Measurements from ENCODE around the gene NEK7. TPM values are rescaled to one million over a fixed set of nuclear protein-coding genes. Genes with fewer than 3 reads are reported as not detected.

The NEK7 gene
- total RNA-seq, 1 experiment from 2014 or later: 51.1 TPM

DNA sequence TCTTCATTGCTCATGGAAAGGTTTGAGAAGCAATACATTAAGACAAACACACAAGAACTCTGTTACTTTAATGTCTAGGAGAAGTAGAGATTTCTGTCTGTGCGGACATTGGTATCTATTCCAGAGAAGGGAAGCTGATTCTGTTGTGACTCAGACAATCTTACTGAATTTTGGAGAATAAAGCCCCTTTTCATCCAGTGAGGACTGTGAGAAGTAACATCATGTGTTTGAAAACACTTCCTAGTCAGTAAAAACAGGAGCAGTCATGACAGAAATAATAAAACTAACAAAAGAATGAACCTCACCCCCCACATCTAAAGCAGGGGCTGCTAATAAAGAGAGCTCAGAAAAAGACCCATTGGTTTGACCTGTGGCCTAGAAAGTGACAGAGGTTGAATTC, 46.6 kb downstream of the NEK7 start:
- H3K27ac Mint-ChIP-seq (ENCODE audit: low read depth, unreplicated experiment): no peak overlapping the region
- ChIA-PET POLR2A (interaction anchor here (0.7 to 2.7 kb wide), 3 partner anchors 30 to 302 kb away, joined by 3 to 19 read pairs (median 3); partner anchors contain the start of gene NEK7), CTCF (interaction anchor here (0.6 to 1.2 kb wide), 5 partner anchors 9 to 95 kb away, joined by 3 to 5 read pairs (median 3); no protein-coding TSS in a partner anchor)
- intact Hi-C loops (cut with micrococcal nuclease): no loop called here
- peaks cover 28% of the 10 kb centered on the region for H3K4me1 Mint-ChIP-seq (ENCODE audit: insufficient read depth, unreplicated experiment)
- H3K9me3 Mint-ChIP-seq (ENCODE audit: unreplicated experiment): no peaks in the 10 kb centered on the region
- H3K36me3 Mint-ChIP-seq (ENCODE audit: insufficient read depth, unreplicated experiment): no peaks in the 10 kb centered on the region
- TF ChIP-seq, protein P1, sequence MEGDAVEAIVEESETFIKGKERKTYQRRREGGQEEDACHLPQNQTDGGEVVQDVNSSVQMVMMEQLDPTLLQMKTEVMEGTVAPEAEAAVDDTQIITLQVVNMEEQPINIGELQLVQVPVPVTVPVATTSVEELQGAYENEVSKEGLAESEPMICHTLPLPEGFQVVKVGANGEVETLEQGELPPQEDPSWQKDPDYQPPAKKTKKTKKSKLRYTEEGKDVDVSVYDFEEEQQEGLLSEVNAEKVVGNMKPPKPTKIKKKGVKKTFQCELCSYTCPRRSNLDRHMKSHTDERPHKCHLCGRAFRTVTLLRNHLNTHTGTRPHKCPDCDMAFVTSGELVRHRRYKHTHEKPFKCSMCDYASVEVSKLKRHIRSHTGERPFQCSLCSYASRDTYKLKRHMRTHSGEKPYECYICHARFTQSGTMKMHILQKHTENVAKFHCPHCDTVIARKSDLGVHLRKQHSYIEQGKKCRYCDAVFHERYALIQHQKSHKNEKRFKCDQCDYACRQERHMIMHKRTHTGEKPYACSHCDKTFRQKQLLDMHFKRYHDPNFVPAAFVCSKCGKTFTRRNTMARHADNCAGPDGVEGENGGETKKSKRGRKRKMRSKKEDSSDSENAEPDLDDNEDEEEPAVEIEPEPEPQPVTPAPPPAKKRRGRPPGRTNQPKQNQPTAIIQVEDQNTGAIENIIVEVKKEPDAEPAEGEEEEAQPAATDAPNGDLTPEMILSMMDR (IDR thresholded peaks at IDR 0.05; ENCODE audit: unreplicated experiment): no peak
- no peak for DNase-seq (ENCODE audit: unreplicated experiment)
- H3K27me3 Mint-ChIP-seq (ENCODE audit: insufficient read depth, unreplicated experiment): no peaks in the 10 kb centered on the region
- BruUV-seq (replicated peaks): no TSS peak
- H3K4me3 Mint-ChIP-seq (ENCODE audit: unreplicated experiment): no peak overlapping the region

DNA sequence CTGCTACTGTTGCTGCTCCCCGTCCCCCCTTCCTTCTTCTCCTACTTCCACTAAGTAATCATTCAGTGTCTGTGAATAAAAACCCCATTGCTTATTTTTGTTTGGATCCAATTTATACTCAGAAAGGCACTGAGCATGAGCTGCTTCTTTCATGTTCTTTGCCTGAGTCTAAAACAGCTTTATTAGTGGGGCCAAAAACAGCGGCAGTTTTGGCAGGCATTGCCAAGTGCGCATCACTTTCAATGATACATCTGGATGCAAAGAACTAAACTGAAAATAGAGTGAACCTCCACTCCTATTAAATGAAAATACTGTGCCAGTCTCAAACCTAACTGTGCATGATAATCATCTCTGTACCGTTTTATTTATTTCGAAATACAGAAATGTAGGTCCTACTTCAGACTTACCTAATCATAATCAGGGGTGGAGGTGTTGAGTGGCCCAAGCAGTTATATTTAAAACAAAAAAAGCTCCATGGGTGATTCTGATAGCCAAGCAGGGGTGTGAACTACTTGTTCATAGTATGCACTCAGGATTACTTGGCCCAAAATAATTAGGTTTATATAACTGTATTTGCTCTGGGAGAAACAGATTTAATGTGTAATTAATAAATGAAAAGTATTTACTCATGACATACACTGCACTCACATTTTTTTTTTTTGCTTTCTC, 48.4 kb downstream of the NEK7 start:
- DNase-seq (ENCODE audit: unreplicated experiment): no peak
- H3K27ac Mint-ChIP-seq (ENCODE audit: low read depth, unreplicated experiment): peak overlapping the region; percentile 79
- no peaks in the 10 kb centered on the region for H3K9me3 Mint-ChIP-seq (ENCODE audit: unreplicated experiment)
- ChIA-PET CTCF (interaction anchor here (0.6 to 1.0 kb wide), 4 partner anchors 200 to 579 kb away, joined by 3 to 5 read pairs (median 4); no protein-coding TSS in a partner anchor), POLR2A (interaction anchor here (0.6 to 2.7 kb wide), 11 partner anchors 9 to 293 kb away, joined by 3 to 19 read pairs (median 4); partner anchors contain the start of gene NEK7)
- no peaks in the 10 kb centered on the region for H3K27me3 Mint-ChIP-seq (ENCODE audit: insufficient read depth, unreplicated experiment)
- BruUV-seq (replicated peaks): no TSS peak
- TF ChIP-seq, protein P1 (IDR thresholded peaks at IDR 0.05; ENCODE audit: unreplicated experiment): no peak
- peak overlapping the region; percentile 20 for H3K4me3 Mint-ChIP-seq (ENCODE audit: unreplicated experiment)
- no peaks in the 10 kb centered on the region for H3K36me3 Mint-ChIP-seq (ENCODE audit: insufficient read depth, unreplicated experiment)
- peaks cover 21% of the 10 kb centered on the region for H3K4me1 Mint-ChIP-seq (ENCODE audit: insufficient read depth, unreplicated experiment)
- intact Hi-C loops (cut with micrococcal nuclease): loop anchor here (5.0 kb wide), 1 partner anchor 482 kb away; no protein-coding TSS in a partner anchor

DNA sequence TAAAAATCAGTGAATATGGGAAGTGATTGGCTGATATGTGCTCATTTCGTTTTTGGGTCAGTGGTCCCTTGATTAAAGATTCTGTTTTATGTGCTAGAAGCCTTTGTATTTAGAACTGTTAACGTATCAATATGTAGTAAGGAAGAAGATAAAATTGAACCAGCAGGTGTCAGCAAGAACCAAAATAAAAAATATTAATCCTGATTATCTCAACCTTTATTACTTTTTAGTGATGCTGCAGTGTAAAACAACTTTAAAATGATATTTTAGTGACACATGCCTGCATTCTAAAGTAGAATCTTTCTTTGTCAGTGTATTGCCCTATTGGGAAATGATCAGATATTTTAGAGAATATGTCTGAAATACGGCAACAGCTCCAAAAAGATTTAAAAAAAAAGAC, 49.5 kb downstream of the NEK7 start:
- CTCF ChIA-PET: interaction anchor here (0.6 to 0.7 kb wide), 6 partner anchors 10 to 730 kb away, joined by 3 to 4 read pairs (median 3); no protein-coding TSS in a partner anchor

GRCh38 chr1:198211696-198212095, 54.9 kb downstream of the NEK7 start:
- Mint-ChIP-seq H3K36me3 (ENCODE audit: insufficient read depth, unreplicated experiment) (peaks cover 40% of the 10 kb centered on the region), H3K27me3 (ENCODE audit: insufficient read depth, unreplicated experiment) (no peaks in the 10 kb centered on the region), H3K9me3 (ENCODE audit: unreplicated experiment) (peaks cover 15% of the 10 kb centered on the region), H3K27ac (ENCODE audit: low read depth, unreplicated experiment) (no peak overlapping the region), H3K4me1 (ENCODE audit: insufficient read depth, unreplicated experiment) (peaks cover 16% of the 10 kb centered on the region), H3K4me3 (ENCODE audit: unreplicated experiment) (no peak overlapping the region)
- intact Hi-C loops (cut with micrococcal nuclease): loop anchor here (2.0 kb wide), 1 partner anchor 55 kb away; the partner anchor contains the start of gene NEK7
- BruUV-seq (replicated peaks): no TSS peak
- TF ChIP-seq, protein P1 (IDR thresholded peaks at IDR 0.05; ENCODE audit: unreplicated experiment): no peak
- ChIA-PET CTCF (interaction anchor here (0.6 to 1.3 kb wide), 5 partner anchors 50 to 254 kb away, joined by 3 to 8 read pairs (median 4); no protein-coding TSS in a partner anchor), POLR2A (no interaction called here)
- no peak for DNase-seq (ENCODE audit: unreplicated experiment)

More for the DNA sequence above, 49.5 kb downstream of the NEK7 start:
- intact Hi-C loops (cut with micrococcal nuclease): loop anchor here (1.0 to 5.0 kb wide), 3 partner anchors 153 to 481 kb away; no protein-coding TSS in a partner anchor
- H3K4me3 Mint-ChIP-seq (ENCODE audit: unreplicated experiment): no peak overlapping the region
- no peak for DNase-seq (ENCODE audit: unreplicated experiment)
- H3K36me3 Mint-ChIP-seq (ENCODE audit: insufficient read depth, unreplicated experiment): peaks cover 3% of the 10 kb centered on the region
- H3K27me3 Mint-ChIP-seq (ENCODE audit: insufficient read depth, unreplicated experiment): no peaks in the 10 kb centered on the region
- peak overlapping the region; percentile 79 for H3K27ac Mint-ChIP-seq (ENCODE audit: low read depth, unreplicated experiment)
- POLR2A ChIA-PET: interaction anchor here (0.6 to 1.2 kb wide), 7 partner anchors 29 to 523 kb away, joined by 3 to 5 read pairs (median 3); no protein-coding TSS in a partner anchor
- TF ChIP-seq, protein P1 (IDR thresholded peaks at IDR 0.05; ENCODE audit: unreplicated experiment): peak; percentile 29
- H3K4me1 Mint-ChIP-seq (ENCODE audit: insufficient read depth, unreplicated experiment): peaks cover 18% of the 10 kb centered on the region
- no peaks in the 10 kb centered on the region for H3K9me3 Mint-ChIP-seq (ENCODE audit: unreplicated experiment)
- BruUV-seq (replicated peaks): no TSS peak

Measured in MCF 10A (cell line).